GM13977 (cell line): ENCODE data around the gene RAPGEF2.

Source experiments
- DNase-seq: peaks from one replicate; pipeline ENCODE4 v3.0.0; 2012; ENCODE audit warnings: low spot score
- CTCF ChIP-seq: IDR thresholded peaks from 2 replicates; pipeline ENCODE4 v1.5.1; 2012; ENCODE audit warnings: mild to moderate bottlenecking, control low read depth; ENCODE audit not compliant: insufficient read depth; ENCODE audit errors: extremely low read depth, missing control alignments
- in situ Hi-C: fragments of 300-500 bp; cut with MboI; formaldehyde crosslinking; loops from one replicate; pipeline ENCODE4 v1.12.0; 2022; ENCODE audit warnings: low sequenced_read_pairs, low pct_unique_long_range_greater_than_20kb, mixed read lengths, inconsistent platforms; ENCODE audit not compliant: unreplicated experiment

The RAPGEF2 gene

GRCh38 chr4:159216834-159217233, 114.0 kb downstream of the RAPGEF2 start:
- TF ChIP-seq CTCF = no peak
- in situ Hi-C loops = no loop called here
- DNase-seq = no peak

GRCh38 chr4:159219862-159220261, 117.0 kb downstream of the RAPGEF2 start:
- no peak for DNase-seq
- in situ Hi-C loops = no loop called here
- no peak for TF ChIP-seq CTCF

GRCh38 chr4:159220353-159220752, 117.5 kb downstream of the RAPGEF2 start:
- DNase-seq = no peak
- in situ Hi-C loops = no loop called here
- TF ChIP-seq CTCF = no peak

GRCh38 chr4:159221280-159221679, 118.4 kb downstream of the RAPGEF2 start:
- in situ Hi-C loops = no loop called here
- TF ChIP-seq CTCF = no peak

GRCh38 chr4:159222043-159222552, 119.2 kb downstream of the RAPGEF2 start:
- in situ Hi-C loops = no loop called here
- no peak for TF ChIP-seq CTCF
- DNase-seq = no peak

More at GRCh38 chr4:159221280-159221679, 118.4 kb downstream of the RAPGEF2 start:
- DNase-seq = no peak

- DNase-seq = no peak
- TF ChIP-seq CTCF = no peak
- in situ Hi-C loops = no loop called here
These were observed 121.5 kb downstream of the RAPGEF2 start for GRCh38 chr4:159224408-159224807.

- in situ Hi-C loops = no loop called here
- DNase-seq = no peak
- TF ChIP-seq CTCF = no peak
These were observed 124.5 kb downstream of the RAPGEF2 start for GRCh38 chr4:159227378-159227777.
